HG02938 (cell line): ENCODE results near the gene WTIP.
"Not testable (repeated sequence)": the region's sequence is repeated elsewhere in the genome, so short reads cannot be mapped to it uniquely, and the experiment has no call there.

ENCODE experiments used
- ATAC-seq: cut with Tn5 transposase; IDR thresholded peaks from one replicate; pipeline ENCODE4 v1.9.1; 2021; ENCODE audit warnings: mild to moderate bottlenecking, moderate library complexity; ENCODE audit not compliant: unreplicated experiment

The WTIP gene

GRCh38 chr19:34480971-34481841 is at the start of gene WTIP:
Gene WTIP, plus strand, starts transcription at chr19:34481758. Its CDS starts 217 bp downstream, at chr19:34481975.
- no peak for ATAC-seq

GRCh38 chr19:34432797-34433196 is 48.8 kb upstream of the WTIP start:
- ATAC-seq, result no peak

GRCh38 chr19:34436716-34437115 is 44.8 kb upstream of the WTIP start:
- ATAC-seq, result no peak

DNA sequence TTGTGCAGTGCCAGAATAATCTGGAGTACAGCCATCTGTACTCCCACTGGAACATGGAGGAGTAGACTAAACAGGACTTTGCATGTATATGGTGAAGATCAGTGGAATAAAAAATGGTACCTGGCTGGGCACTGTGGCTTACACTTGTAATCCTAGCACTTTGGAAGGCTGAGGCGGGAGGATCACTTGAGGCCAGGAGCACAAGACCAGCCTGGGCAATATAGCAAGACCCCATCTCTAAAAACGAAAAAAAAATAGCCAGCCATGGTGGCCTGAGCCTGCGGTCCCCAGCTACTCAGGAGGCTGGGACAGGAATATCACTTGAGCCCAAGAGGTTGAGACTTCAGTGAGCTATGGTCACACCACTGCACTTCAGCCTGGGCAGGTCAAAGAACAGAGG is 33.4 kb upstream of the WTIP start:
- ATAC-seq, result no peak

- ATAC-seq, result no peak
Measured at GRCh38 chr19:34452723-34453122, 28.8 kb upstream of the WTIP start.

GRCh38 chr19:34454091-34454490 is 27.5 kb upstream of the WTIP start:
- no peak for ATAC-seq

DNA sequence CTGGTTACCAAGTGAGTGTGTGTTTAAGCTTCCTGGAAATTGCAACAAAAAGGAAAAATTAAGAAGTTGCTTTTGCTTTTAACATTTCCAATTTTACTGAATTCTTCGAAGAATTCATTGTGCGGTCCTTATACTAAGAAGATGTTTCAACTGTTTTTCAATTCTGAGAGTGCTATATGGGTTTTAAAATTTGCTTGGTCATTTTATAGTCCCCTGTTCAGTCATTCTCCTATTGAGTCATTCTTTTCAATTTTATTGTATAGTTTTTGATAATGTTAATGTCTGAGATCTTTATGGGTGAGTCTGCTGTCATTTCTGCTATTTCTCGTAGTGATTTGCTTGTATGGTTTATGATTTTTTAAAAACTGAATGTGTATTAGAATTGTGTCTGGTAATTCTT is 26.9 kb upstream of the WTIP start:
- no peak for ATAC-seq

- not testable (repeated sequence) for ATAC-seq
Measured at GRCh38 chr19:34455783-34456480, 25.6 kb upstream of the WTIP start.

DNA sequence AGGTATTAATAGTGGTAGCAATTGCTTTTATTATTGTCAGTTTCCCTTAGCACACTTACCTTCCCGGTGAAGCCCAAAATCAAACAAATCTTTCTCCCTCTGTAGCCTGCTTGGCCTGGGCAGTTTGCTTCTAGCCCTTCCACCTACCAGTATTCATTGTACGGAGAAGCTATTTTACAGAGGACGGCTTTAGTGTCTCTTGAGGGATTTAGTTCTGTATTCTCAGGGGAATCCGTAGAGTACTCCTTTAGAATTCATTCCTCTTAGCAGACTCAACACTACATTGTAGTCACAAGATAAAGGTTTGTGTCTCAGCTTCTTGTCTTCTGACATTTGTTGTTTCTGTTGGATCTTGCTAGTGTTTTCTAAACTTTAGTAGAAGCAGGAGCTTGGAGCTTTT is 24.1 kb upstream of the WTIP start:
- ATAC-seq, result no peak

GRCh38 chr19:34458677-34459076 is 22.9 kb upstream of the WTIP start:
- no peak for ATAC-seq

- no peak for ATAC-seq
Measured at GRCh38 chr19:34459614-34460013, 21.9 kb upstream of the WTIP start.

GRCh38 chr19:34461375-34462100 is 20.0 kb upstream of the WTIP start:
- no peak for ATAC-seq

DNA sequence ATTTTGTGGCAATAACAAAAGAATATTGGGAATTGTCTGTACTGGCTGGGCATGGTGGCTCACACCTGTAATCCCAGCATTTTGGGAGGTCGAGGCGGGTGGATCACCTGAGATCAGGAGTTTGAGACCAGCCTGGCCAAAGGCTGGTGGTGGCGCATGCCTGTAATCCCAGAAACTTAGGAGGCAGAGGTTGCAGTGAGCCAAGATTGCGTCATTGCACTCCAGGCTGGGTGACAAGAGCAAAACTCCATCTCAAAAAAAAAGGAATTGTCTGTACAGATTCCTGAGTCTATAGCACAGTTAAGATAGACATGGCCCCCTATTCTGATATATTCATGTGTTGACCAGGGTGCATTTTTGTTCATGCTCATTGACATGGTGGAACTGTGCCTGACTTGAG is 16.8 kb upstream of the WTIP start:
- ATAC-seq, result not testable (repeated sequence)

- no peak for ATAC-seq
Measured at GRCh38 chr19:34468409-34468808, 13.1 kb upstream of the WTIP start.

GRCh38 chr19:34469026-34469425 is 12.5 kb upstream of the WTIP start:
- not testable (repeated sequence) for ATAC-seq

DNA sequence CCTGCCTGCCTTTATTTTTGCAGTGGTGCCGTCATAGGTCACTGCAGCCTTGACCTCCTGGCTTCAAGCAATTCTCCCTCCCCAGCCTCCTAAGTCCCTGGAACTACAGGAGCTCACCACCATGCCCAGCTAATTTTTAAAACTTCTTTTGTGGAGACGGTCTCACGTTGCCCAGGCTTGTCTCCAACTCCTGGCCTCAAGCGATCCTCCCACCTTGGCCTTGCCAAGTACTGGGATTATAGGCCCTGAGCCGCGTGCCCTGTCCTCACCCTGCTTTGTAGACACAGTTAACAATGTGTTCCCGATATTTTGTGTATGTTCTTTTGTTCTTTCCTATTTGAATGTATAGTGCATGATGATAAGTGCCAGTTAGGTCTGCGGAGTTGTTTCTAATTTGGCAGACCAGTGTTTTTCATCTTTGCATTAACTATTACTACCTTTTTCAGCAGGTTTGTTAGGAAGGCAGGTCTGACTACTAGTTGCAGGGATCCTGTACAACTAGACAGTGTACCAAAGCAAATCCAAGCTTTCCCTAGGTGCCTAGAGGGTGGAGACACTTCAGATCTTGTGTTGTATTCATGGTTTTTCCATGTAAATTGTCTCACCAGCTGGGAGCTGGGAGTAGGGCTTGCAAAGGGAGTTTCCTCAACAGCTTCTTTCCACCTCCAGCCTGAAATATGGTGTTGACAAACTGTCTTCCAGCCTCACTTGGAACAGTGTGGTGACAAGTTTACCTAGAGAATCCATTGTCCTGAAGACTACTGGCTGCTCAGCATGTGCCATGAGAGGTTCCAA is 9.5 kb upstream of the WTIP start:
- ATAC-seq, result no peak

GRCh38 chr19:34474233-34474989 is 7.1 kb upstream of the WTIP start:
- no peak for ATAC-seq

- ATAC-seq, result no peak
Measured at GRCh38 chr19:34475026-34475974, 6.3 kb upstream of the WTIP start.
